ENCODE results near the gene PI4KA. TPM values are rescaled to one million over a fixed set of nuclear protein-coding genes. Genes with fewer than 3 reads are reported as not detected.

Gene PI4KA
- total RNA-seq, 1 donor from 2014 or later = 110 TPM

DNA sequence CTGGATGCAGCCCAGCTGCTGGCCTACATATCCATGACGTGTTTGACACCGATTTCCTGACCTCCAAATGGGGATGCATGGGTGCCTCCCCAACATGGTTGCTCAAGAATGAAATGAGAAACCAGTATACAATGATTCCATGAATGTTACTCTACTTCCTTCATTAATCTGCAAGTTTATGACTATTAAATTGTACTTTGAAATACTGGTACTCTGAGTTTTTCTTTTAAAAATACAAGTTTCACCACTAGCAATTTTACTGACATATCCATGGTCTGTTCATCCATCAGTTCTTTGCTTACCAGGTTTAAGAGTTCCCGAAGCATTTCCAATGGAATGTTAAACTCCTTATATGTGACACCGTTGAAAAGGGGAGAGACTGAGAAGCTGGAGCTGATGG lies 45.6 kb downstream of the PI4KA start:
- Mint-ChIP-seq H3K27ac (no peak overlapping the region), H3K4me3 (no peak overlapping the region), H3K27me3 (ENCODE audit: low read depth) (no peaks in the 10 kb centered on the region), H3K36me3 (peaks cover 42% of the 10 kb centered on the region), H3K4me1 (no peaks in the 10 kb centered on the region), H3K9me3 (no peaks in the 10 kb centered on the region)
- no peak for DNase-seq (ENCODE audit: low spot score in 2 of 2, unreplicated experiment in 2 of 2)
- TF ChIP-seq, protein P1, sequence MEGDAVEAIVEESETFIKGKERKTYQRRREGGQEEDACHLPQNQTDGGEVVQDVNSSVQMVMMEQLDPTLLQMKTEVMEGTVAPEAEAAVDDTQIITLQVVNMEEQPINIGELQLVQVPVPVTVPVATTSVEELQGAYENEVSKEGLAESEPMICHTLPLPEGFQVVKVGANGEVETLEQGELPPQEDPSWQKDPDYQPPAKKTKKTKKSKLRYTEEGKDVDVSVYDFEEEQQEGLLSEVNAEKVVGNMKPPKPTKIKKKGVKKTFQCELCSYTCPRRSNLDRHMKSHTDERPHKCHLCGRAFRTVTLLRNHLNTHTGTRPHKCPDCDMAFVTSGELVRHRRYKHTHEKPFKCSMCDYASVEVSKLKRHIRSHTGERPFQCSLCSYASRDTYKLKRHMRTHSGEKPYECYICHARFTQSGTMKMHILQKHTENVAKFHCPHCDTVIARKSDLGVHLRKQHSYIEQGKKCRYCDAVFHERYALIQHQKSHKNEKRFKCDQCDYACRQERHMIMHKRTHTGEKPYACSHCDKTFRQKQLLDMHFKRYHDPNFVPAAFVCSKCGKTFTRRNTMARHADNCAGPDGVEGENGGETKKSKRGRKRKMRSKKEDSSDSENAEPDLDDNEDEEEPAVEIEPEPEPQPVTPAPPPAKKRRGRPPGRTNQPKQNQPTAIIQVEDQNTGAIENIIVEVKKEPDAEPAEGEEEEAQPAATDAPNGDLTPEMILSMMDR (IDR thresholded peaks at IDR 0.05; ENCODE audit: unreplicated experiment) = no peak

DNA sequence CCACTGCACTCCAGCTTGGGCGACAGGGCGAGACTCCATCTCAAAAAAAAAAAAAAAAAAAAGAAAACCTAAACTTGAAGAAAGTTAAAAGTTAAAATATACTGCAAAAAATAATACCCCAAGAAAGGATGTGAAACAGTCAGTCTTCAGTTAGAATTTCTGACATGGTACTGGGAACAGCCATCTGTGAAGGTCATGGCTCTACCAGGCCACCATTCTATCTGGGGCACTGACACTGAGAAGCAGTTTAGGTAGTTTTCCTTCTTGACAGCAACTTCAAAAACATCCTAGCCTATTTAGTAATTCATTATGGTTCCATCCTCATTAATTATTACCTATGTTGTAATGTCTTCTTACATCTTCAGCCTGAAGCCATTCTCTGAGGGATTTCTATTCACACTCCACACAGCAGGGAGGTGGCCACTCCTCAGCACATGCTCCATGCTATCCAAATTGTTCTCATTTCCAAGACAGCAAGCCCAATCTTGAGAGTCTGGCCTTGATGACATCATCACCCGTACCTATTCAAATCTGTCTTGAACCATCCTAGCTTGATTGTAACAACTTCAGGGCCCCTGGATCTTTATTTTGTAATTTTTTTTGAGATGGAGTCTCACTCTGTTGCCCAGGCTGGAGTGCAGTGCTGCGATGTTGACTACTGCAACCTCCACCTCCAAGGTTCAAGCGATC lies 46.5 kb downstream of the PI4KA start:
- H3K27me3 Mint-ChIP-seq (ENCODE audit: low read depth) = no peaks in the 10 kb centered on the region
- H3K36me3 Mint-ChIP-seq = peaks cover 46% of the 10 kb centered on the region
- TF ChIP-seq, protein P1 (IDR thresholded peaks at IDR 0.05; ENCODE audit: unreplicated experiment) = no peak
- H3K9me3 Mint-ChIP-seq = no peaks in the 10 kb centered on the region
- no peak overlapping the region for H3K4me3 Mint-ChIP-seq
- no peak overlapping the region for H3K27ac Mint-ChIP-seq
- DNase-seq (ENCODE audit: low spot score in 2 of 2, unreplicated experiment in 2 of 2) = no peak
- no peaks in the 10 kb centered on the region for H3K4me1 Mint-ChIP-seq

DNA sequence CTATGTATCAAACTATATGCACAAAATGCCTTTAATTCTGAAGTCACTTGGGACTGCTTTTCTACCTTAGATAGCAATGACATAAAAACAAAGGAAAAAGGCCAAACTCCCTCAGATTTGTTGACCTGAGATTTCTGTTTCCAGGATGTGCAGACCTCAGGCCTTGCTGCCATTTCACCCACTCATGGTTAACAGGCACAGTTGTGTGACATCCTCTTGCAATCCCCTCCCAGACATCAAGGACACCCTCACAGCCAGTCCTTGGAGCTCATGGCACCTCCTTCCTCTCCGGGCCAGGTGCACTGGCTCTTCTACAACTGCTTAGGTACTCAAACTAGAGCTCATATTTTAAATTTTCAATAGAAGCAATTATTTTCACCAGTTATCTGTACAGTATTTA lies 47.4 kb downstream of the PI4KA start:
- Mint-ChIP-seq H3K9me3 (no peaks in the 10 kb centered on the region), H3K27ac (no peak overlapping the region), H3K27me3 (ENCODE audit: low read depth) (no peaks in the 10 kb centered on the region), H3K4me1 (no peaks in the 10 kb centered on the region), H3K36me3 (peaks cover 43% of the 10 kb centered on the region), H3K4me3 (no peak overlapping the region)
- TF ChIP-seq, protein P1 (IDR thresholded peaks at IDR 0.05; ENCODE audit: unreplicated experiment) = no peak
- DNase-seq (ENCODE audit: low spot score in 2 of 2, unreplicated experiment in 2 of 2) = no peak

DNA sequence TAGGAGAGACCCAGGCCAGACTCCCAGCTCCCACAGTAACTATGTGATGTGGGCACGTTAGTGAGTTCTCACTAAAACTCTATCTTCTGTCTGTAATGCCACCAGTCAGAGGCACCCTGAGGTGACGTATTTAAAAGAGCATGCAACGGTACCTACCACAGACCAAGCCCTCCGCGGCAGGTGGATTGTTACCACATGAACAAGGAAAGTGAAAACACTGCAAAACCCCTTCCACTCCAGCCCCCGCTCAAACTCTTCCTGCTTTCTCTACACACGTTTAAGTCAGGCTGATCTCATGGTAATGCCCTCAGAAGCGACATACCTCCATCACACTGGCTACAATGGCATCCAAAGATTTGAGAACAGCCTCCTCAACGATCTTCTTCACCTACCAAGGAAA lies 48.0 kb downstream of the PI4KA start:
- TF ChIP-seq, protein P1 (IDR thresholded peaks at IDR 0.05; ENCODE audit: unreplicated experiment) = no peak

DNA sequence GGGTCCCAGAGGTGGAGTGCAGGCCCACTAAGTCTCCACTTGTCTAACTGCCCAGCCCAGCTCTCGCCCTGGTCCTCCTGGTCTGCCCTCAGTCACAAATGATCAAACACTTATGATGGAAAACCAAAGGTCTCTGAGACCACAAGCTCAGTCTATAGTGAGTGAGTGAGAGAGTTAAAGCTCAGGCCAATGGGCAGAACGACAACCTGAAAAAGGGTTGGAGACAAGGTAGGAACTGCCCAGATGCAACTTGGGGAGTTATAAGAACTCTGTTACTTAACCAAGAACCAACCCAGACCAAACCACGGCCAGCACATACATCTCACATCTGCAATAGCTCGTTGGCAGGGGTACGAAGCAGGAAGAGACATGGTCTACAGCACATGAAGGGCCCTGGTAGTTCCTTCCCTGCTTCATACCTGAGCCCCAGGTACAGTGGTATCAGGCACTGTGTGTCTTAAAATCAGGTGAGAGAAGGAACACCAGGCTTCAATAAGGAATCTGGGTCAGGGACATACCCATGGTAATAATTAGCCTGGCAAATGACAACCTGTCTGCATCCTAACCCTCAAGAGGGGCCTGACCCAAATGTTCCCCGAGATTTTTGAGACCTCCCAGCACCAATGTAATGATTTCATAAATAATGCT lies 48.9 kb downstream of the PI4KA start:
- Mint-ChIP-seq H3K4me1 (no peaks in the 10 kb centered on the region), H3K27me3 (ENCODE audit: low read depth) (no peaks in the 10 kb centered on the region), H3K9me3 (no peaks in the 10 kb centered on the region), H3K27ac (no peak overlapping the region), H3K36me3 (peaks cover 51% of the 10 kb centered on the region), H3K4me3 (no peak overlapping the region)
- TF ChIP-seq, protein P1 (IDR thresholded peaks at IDR 0.05; ENCODE audit: unreplicated experiment) = no peak
- no peak for DNase-seq (ENCODE audit: low spot score in 2 of 2, unreplicated experiment in 2 of 2)

More for the DNA sequence above, 48.0 kb downstream of the PI4KA start:
- Mint-ChIP-seq H3K36me3 (peaks cover 48% of the 10 kb centered on the region), H3K27me3 (ENCODE audit: low read depth) (no peaks in the 10 kb centered on the region), H3K4me3 (no peak overlapping the region), H3K27ac (no peak overlapping the region), H3K4me1 (no peaks in the 10 kb centered on the region), H3K9me3 (no peaks in the 10 kb centered on the region)
- no peak for DNase-seq (ENCODE audit: low spot score in 2 of 2, unreplicated experiment in 2 of 2)

Measured in mesothelial cell of epicardium (in vitro differentiated cells).